Cerebellar cortex (tissue), 1 donor: ENCODE data around the gene ANKMY1.

Source experiments
- DNase-seq: peaks from one replicate; pipeline ENCODE4 v3.0.0-alpha.2; 2015; ENCODE audit warnings: low spot score

Gene ANKMY1

GRCh38 chr2:240473211-240473610, 84.6 kb downstream of the ANKMY1 start:
- DNase-seq = no peak

- DNase-seq = no peak
Observed at GRCh38 chr2:240472078-240472790, 85.6 kb downstream of the ANKMY1 start.

- DNase-seq = no peak
Observed at GRCh38 chr2:240469740-240470139, 88.0 kb downstream of the ANKMY1 start.

GRCh38 chr2:240469239-240469636, 88.5 kb downstream of the ANKMY1 start:
- no peak for DNase-seq

- DNase-seq = no peak
Observed at GRCh38 chr2:240468303-240469238, 89.2 kb downstream of the ANKMY1 start.

- DNase-seq = no peak
Observed at GRCh38 chr2:240467659-240468302, 90.0 kb downstream of the ANKMY1 start.

- DNase-seq = no peak
Observed at GRCh38 chr2:240467149-240467642, 90.6 kb downstream of the ANKMY1 start.

GRCh38 chr2:240466579-240467148, 91.1 kb downstream of the ANKMY1 start:
- no peak for DNase-seq

- no peak for DNase-seq
Observed at GRCh38 chr2:240465765-240466578, 91.8 kb downstream of the ANKMY1 start.

GRCh38 chr2:240465268-240465764, 92.5 kb downstream of the ANKMY1 start:
- no peak for DNase-seq

GRCh38 chr2:240464514-240465241, 93.1 kb downstream of the ANKMY1 start:
- DNase-seq = no peak

- no peak for DNase-seq
Observed at GRCh38 chr2:240463866-240464481, 93.8 kb downstream of the ANKMY1 start.

- DNase-seq = no peak
Observed at GRCh38 chr2:240463274-240463865, 94.4 kb downstream of the ANKMY1 start.

- DNase-seq = no peak
Observed at GRCh38 chr2:240462707-240463273, 95.0 kb downstream of the ANKMY1 start.

GRCh38 chr2:240462073-240462706, 95.6 kb downstream of the ANKMY1 start:
- DNase-seq = no peak

GRCh38 chr2:240461471-240462072, 96.2 kb downstream of the ANKMY1 start:
- DNase-seq = no peak

- no peak for DNase-seq
Observed at GRCh38 chr2:240460781-240461431, 96.9 kb downstream of the ANKMY1 start.

GRCh38 chr2:240460253-240460711, 97.5 kb downstream of the ANKMY1 start:
- DNase-seq = no peak
